Measurements from ENCODE around the gene DDX24.

- TF ChIP-seq CTCF (conservative IDR thresholded peaks at IDR 0.05; ENCODE audit: low read length) (no peak), EZH2phosphoT487 (IDR thresholded peaks at IDR 0.05; ENCODE audit: borderline replicate concordance, low read depth, low read length) (no peak)
Observed at GRCh38 chr14:94054401-94054800, 26.6 kb downstream of the DDX24 start.

Data from OCI-LY7 (cell line).